Thoracic aorta (tissue), 2 donors: ENCODE data around the gene PDE4D. TPM values are rescaled to one million over a fixed set of nuclear protein-coding genes. Genes with fewer than 3 reads are reported as not detected.

Experiments
- ATAC-seq: fragments of 150-250 bp; one replicate; pipeline ENCODE4 v1.8.0; 2017; ENCODE audit warnings: low read depth; ENCODE audit not compliant: insufficient number of reproducible peaks, low FRiP score
- DNase-seq: peaks from one replicate; pipeline ENCODE4 v3.0.0-alpha.2; 2020; ENCODE audit warnings: low spot score
- H3K27ac ChIP-seq, 2 donors: fragments of 200-600 bp; sonication (generic); 1 replicate in 1 of 2; 2 replicates in 1 of 2; pipeline ENCODE4 v1.5.1; 2016; ENCODE audit warnings: mild to moderate bottlenecking in 2 of 2, moderate library complexity in 2 of 2
- H3K27me3 ChIP-seq: fragments of 200-600 bp; sonication (generic); replicated peaks from 2 replicates; pipeline ENCODE4 v1.6.0; 2016; ENCODE audit warnings: mild to moderate bottlenecking; ENCODE audit not compliant: insufficient read depth
- H3K36me3 ChIP-seq: fragments of 200-600 bp; sonication (generic); one replicate; pipeline ENCODE4 v1.5.1; 2016
- H3K4me1 ChIP-seq, 2 donors: fragments of 200-600 bp; sonication (generic); 1 replicate in 1 of 2; 2 replicates in 1 of 2; pipeline versions ENCODE4 v1.5.1 to v1.6.0; 2016; ENCODE audit warnings: low read depth in 2 of 2, mild to moderate bottlenecking in 1 of 2; ENCODE audit not compliant: control insufficient read depth in 1 of 2
- H3K4me3 ChIP-seq: fragments of 200-600 bp; sonication (generic); 2 replicates; pipeline ENCODE4 v1.5.1; 2016; ENCODE audit warnings: mild to moderate bottlenecking
- H3K9me3 ChIP-seq: fragments of 200-600 bp; sonication (generic); 2 replicates; pipeline ENCODE4 v1.5.1; 2016
- total RNA-seq, 2 donors: library from RNA; depleted of rRNA; stranded (reverse); fragments of >200 nt; gene quantifications; one replicate each; pipeline versions ENCODE4 v1.1.0 to v1.2.3, GENCODE V29; 2016
- TF ChIP-seq, protein P1 (sequence below): fragments of 200-600 bp; sonication (generic); IDR thresholded peaks from one replicate; pipeline ENCODE4 v1.5.1; 2019; ENCODE audit warnings: antibody characterized with exemption

PDE4D gene
- total RNA-seq, 2 donors from 2014 or later: 34.0 to 85.8 TPM

- ATAC-seq (no peak), DNase-seq (no peak)
- TF ChIP-seq, protein P1, sequence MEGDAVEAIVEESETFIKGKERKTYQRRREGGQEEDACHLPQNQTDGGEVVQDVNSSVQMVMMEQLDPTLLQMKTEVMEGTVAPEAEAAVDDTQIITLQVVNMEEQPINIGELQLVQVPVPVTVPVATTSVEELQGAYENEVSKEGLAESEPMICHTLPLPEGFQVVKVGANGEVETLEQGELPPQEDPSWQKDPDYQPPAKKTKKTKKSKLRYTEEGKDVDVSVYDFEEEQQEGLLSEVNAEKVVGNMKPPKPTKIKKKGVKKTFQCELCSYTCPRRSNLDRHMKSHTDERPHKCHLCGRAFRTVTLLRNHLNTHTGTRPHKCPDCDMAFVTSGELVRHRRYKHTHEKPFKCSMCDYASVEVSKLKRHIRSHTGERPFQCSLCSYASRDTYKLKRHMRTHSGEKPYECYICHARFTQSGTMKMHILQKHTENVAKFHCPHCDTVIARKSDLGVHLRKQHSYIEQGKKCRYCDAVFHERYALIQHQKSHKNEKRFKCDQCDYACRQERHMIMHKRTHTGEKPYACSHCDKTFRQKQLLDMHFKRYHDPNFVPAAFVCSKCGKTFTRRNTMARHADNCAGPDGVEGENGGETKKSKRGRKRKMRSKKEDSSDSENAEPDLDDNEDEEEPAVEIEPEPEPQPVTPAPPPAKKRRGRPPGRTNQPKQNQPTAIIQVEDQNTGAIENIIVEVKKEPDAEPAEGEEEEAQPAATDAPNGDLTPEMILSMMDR: no peak
- no peak overlapping the region for H3K27ac ChIP-seq
- H3K27me3 ChIP-seq: no peaks in the 10 kb centered on the region
- H3K4me3 ChIP-seq: no peak overlapping the region
- no peaks in the 10 kb centered on the region for H3K4me1 ChIP-seq
- H3K36me3 ChIP-seq: no peaks in the 10 kb centered on the region
- no peaks in the 10 kb centered on the region for H3K9me3 ChIP-seq
Measured at GRCh38 chr5:59460368-59461153, 433.0 kb downstream of the PDE4D start.

- no peak for DNase-seq
- TF ChIP-seq, protein P1: no peak
- no peak overlapping the region for H3K27ac ChIP-seq
- ATAC-seq: no peak
- no peaks in the 10 kb centered on the region for H3K4me1 ChIP-seq
- no peaks in the 10 kb centered on the region for H3K36me3 ChIP-seq
- no peaks in the 10 kb centered on the region for H3K27me3 ChIP-seq
- no peak overlapping the region for H3K4me3 ChIP-seq
- no peaks in the 10 kb centered on the region for H3K9me3 ChIP-seq
Measured at GRCh38 chr5:59458966-59459729, 434.4 kb downstream of the PDE4D start.

GRCh38 chr5:59458321-59458720 is 435.2 kb downstream of the PDE4D start:
- H3K4me1 ChIP-seq: no peaks in the 10 kb centered on the region
- H3K4me3 ChIP-seq: no peak overlapping the region
- no peak for DNase-seq
- H3K27me3 ChIP-seq: no peaks in the 10 kb centered on the region
- TF ChIP-seq, protein P1: no peak
- no peak overlapping the region for H3K27ac ChIP-seq
- H3K9me3 ChIP-seq: no peaks in the 10 kb centered on the region
- ATAC-seq: no peak
- H3K36me3 ChIP-seq: no peaks in the 10 kb centered on the region

GRCh38 chr5:59449905-59450644 is 443.5 kb downstream of the PDE4D start:
- ATAC-seq (no peak), DNase-seq (no peak)
- TF ChIP-seq, protein P1: no peak
- Histone ChIP-seq H3K4me1 (no peaks in the 10 kb centered on the region), H3K27me3 (no peaks in the 10 kb centered on the region), H3K36me3 (no peaks in the 10 kb centered on the region), H3K9me3 (no peaks in the 10 kb centered on the region), H3K4me3 (no peak overlapping the region), H3K27ac (no peak overlapping the region)

GRCh38 chr5:59446356-59446755 is 447.2 kb downstream of the PDE4D start:
- Histone ChIP-seq H3K36me3 (no peaks in the 10 kb centered on the region), H3K4me1 (no peaks in the 10 kb centered on the region), H3K27me3 (no peaks in the 10 kb centered on the region), H3K27ac (no peak overlapping the region), H3K9me3 (no peaks in the 10 kb centered on the region), H3K4me3 (no peak overlapping the region)
- ATAC-seq (no peak), DNase-seq (no peak)
- TF ChIP-seq, protein P1: no peak
